ENCODE results near the gene ARMC6. TPM values are rescaled to one million over a fixed set of nuclear protein-coding genes. Genes with fewer than 3 reads are reported as not detected.
A peak's percentile ranks its signal among the peaks of the same experiment; 100 is the strongest.

ARMC6 gene
- total and polyA plus RNA-seq, 2 of the 13 experiments (the other 11 are each of a cell fraction or from before 2014, with no cell fraction given): 16.2 to 36.8 TPM

DNA sequence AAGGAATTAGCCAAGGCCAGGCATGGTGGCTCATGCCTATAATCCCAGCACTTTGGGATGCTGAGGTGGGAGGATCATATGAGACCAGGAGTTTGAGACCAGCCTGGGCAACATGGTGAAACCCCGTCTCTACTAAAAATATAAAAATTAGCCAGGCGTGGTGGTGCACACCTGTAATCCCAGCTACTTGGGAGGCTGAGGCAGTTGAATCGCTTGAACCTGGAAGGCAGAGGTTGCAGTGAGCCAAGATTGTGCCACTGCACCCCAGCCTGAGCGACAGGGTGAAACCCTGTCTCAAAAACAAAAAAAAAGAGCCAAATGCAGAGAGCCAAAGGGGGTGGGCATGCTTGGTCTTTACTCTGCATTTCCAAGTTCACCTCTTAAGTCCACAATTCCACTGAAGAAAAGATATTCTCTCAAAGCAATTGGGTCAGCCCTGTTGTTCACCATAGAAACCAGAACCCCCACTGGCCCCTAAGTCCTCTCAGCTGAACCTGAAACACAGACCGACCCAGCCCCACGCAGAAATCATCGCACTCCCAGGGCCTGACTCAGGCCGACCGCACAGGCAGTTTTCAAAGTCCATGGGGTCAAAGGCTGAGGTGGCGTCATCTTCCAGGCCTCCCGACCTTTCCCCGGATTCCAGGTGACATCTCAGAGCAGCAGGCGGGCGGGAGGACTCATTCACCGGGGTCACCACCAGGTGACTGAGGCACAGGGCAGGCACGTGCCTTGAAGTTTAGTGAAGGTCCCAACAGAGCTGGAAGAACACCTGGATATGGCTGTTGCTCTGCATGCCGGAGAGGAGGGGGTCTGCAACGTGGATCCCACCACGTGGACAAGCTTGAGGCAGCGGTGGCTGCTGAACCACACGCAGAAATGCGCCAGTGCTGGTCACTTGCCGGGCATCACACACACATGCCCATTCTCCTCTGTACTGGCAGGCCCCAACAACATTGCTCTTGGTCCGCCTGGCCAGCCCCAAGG, 63.5 kb downstream of the ARMC6 start (continued):
- TF ChIP-seq, protein P1, sequence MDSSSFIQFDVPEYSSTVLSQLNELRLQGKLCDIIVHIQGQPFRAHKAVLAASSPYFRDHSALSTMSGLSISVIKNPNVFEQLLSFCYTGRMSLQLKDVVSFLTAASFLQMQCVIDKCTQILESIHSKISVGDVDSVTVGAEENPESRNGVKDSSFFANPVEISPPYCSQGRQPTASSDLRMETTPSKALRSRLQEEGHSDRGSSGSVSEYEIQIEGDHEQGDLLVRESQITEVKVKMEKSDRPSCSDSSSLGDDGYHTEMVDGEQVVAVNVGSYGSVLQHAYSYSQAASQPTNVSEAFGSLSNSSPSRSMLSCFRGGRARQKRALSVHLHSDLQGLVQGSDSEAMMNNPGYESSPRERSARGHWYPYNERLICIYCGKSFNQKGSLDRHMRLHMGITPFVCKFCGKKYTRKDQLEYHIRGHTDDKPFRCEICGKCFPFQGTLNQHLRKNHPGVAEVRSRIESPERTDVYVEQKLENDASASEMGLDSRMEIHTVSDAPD (CRISPR knock-in tag; IDR thresholded peaks at IDR 0.05): peak; percentile 94

DNA sequence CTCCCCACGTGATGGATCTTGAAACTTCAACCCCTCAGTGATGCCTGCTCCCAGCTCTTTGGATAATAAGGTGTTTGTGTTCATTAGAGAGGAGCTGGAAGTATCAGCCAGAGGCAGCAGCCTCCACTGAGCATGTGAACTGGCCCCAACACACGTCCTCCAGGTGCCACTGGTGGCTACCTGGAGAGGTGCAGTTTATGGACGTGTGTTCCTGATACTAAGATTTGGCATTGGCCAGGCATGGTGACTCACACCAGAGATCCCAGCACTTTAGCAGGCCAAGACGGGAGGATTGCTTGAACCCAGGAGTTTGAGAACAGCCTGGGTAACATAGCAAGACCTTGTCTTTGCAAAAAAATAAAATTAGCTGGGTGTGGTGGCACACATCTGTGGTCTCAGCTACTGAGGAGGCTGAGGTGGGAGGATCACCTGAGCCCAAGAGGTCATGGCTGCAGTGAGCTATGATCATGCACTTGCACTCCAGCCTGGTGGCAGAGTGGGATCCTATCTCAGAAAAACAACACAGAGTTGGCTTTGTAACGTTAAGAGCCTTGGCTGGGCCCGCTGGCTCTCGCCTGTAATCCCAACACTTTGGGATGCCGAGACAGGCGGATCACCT, 64.8 kb downstream of the ARMC6 start:
- peaks cover 96% of the 10 kb centered on the region for H3K4me1 ChIP-seq (ENCODE audit: insufficient read depth, low read length)
- peak; percentile 23 for DNase-seq (ENCODE audit: low spot score)
- TF ChIP-seq ZXDC (CRISPR knock-in tag; IDR thresholded peaks at IDR 0.05): no peak
- TF ChIP-seq ZNF513 (CRISPR knock-in tag; conservative IDR thresholded peaks at IDR 0.05): no peak
- 0 out of 2 replicates have a peak, but pooled peaks have one; percentile 19 for TF ChIP-seq ZNF543 (CRISPR knock-in tag; IDR thresholded peaks at IDR 0.05)
- no peak for TF ChIP-seq ZNF3 (CRISPR knock-in tag; IDR thresholded peaks at IDR 0.05)
- TF ChIP-seq, protein P2, sequence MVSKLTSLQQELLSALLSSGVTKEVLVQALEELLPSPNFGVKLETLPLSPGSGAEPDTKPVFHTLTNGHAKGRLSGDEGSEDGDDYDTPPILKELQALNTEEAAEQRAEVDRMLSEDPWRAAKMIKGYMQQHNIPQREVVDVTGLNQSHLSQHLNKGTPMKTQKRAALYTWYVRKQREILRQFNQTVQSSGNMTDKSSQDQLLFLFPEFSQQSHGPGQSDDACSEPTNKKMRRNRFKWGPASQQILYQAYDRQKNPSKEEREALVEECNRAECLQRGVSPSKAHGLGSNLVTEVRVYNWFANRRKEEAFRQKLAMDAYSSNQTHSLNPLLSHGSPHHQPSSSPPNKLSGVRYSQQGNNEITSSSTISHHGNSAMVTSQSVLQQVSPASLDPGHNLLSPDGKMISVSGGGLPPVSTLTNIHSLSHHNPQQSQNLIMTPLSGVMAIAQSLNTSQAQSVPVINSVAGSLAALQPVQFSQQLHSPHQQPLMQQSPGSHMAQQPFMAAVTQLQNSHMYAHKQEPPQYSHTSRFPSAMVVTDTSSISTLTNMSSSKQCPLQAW (CRISPR knock-in tag; IDR thresholded peaks at IDR 0.05): no peak
- peak; percentile 10; the same call in 1 of the 2 replicates for TF ChIP-seq ZNF510 (CRISPR knock-in tag; IDR thresholded peaks at IDR 0.05; ENCODE audit: low read depth)
- 0 out of 2 replicates have a peak, but pooled peaks have one; percentile 11 for TF ChIP-seq ZNF451 (CRISPR knock-in tag; IDR thresholded peaks at IDR 0.05)
- no peak for TF ChIP-seq MYNN (CRISPR knock-in tag; IDR thresholded peaks at IDR 0.05; ENCODE audit: low read depth)
- TF ChIP-seq ZNF335 (CRISPR knock-in tag; IDR thresholded peaks at IDR 0.05): no peak

More for the DNA sequence above, 64.8 kb downstream of the ARMC6 start:
- intact Hi-C loops (cut with micrococcal nuclease; ENCODE audit: unreplicated experiment) (loop anchor here (2.0 to 5.0 kb wide), 2 partner anchors 15 to 39 kb away; partner anchors contain the start of gene TMEM161A), in situ Hi-C loops (cut with HindIII; ENCODE audit: extremely low pct_ligation_motif_present, low pct_unique_long_range_greater_than_20kb) (no loop called here)
- ChIA-PET POLR2A (interaction anchor here (1.1 to 2.1 kb wide), 3 partner anchors 10 to 36 kb away, joined by 3 to 43 read pairs (median 6); partner anchors contain the start of gene SLC25A42), CTCF (ENCODE audit: low intra/inter-chr PET ratio, low total read pairs) (no interaction called here)
- Histone ChIP-seq H3K4me3 (replicated peaks in 1 of 3; ENCODE audit: insufficient read depth in 1 of 3, low read depth in 2 of 3, low read length in 3 of 3) (peak overlapping the region in 1 of 3 experiments; percentile 61; a peak in 3 of 6 replicates), H3K27ac (ENCODE audit: extremely low read length, insufficient read depth, low read length) (peak overlapping the region; percentile 99), H3K36me3 (replicated peaks in 1 of 2; ENCODE audit: control insufficient read depth in 1 of 2, insufficient read depth in 2 of 2, low read length in 2 of 2) (no peaks in the 10 kb centered on the region), H3K27me3 (ENCODE audit: control insufficient read depth in 1 of 2, insufficient read depth in 2 of 2, low read length in 2 of 2) (no peaks in the 10 kb centered on the region), H4K20me1 (ENCODE audit: insufficient read depth, low read length) (no peaks in the 10 kb centered on the region), H2AFZ (ENCODE audit: low read length) (no peak overlapping the region), H3K79me2 (ENCODE audit: insufficient read depth, low read length) (no peaks in the 10 kb centered on the region), H3K4me2 (ENCODE audit: low read depth, low read length) (peak overlapping the region; percentile 83), H3K9ac (ENCODE audit: insufficient read depth, low read depth, low read length) (peak overlapping the region; percentile 85), H3K9me3 (ENCODE audit: low read length) (no peaks in the 10 kb centered on the region)
- ATAC-seq: peak; percentile 4
- FAIRE-seq: no peak
- TSS peak; percentile 74 for BruUV-seq (replicated peaks)
- 18% methylated on average over 4 of the region's 9 CpGs for WGBS (ENCODE audit: low lambda C conversion rate)

All from HepG2 (cell line).